CD8-positive, alpha-beta memory T cell (primary cell): ENCODE results near the gene ADIPOR2. TPM values are rescaled to one million over a fixed set of nuclear protein-coding genes. Genes with fewer than 3 reads are reported as not detected.

Experiments
- CTCF ChIA-PET: fragments of 350-600 bp; sonication (Branson Sonifier 250); formaldehyde crosslinking; loops from one replicate; lab custom pipeline; 2021; ENCODE audit warnings: antibody characterized with exemption; lab: Charles Lee
- POLR2A ChIA-PET: fragments of 350-600 bp; sonication (Branson Sonifier 250); formaldehyde crosslinking; loops from one replicate; lab custom pipeline; 2021; ENCODE audit warnings: antibody characterized with exemption; lab: Charles Lee
- DNase-seq, 5 donors: peaks; one replicate each; pipeline versions ENCODE4 v3.0.0 to v3.0.0-alpha.2; 2020 to 2022; ENCODE audit warnings: mixed read lengths in 1 of 5
- H3K27ac ChIP-seq: one replicate; pipeline ENCODE4 v1.7.0; 2013; ENCODE audit warnings: low read depth, mild to moderate bottlenecking, low read length, moderate library complexity
- H3K27me3 ChIP-seq: 2 replicates; pipeline ENCODE4 v1.7.0; 2013; ENCODE audit warnings: low read length, mild to moderate bottlenecking; ENCODE audit not compliant: insufficient read depth, poor library complexity, severe bottlenecking
- H3K36me3 ChIP-seq: 2 replicates; pipeline ENCODE4 v1.7.0; 2013; ENCODE audit warnings: mild to moderate bottlenecking, low read length, moderate library complexity; ENCODE audit not compliant: insufficient read depth
- H3K4me1 ChIP-seq: 2 replicates; pipeline ENCODE4 v1.7.0; 2013; ENCODE audit warnings: mild to moderate bottlenecking, low read length, moderate library complexity; ENCODE audit not compliant: insufficient read depth
- H3K4me3 ChIP-seq: 2 replicates; pipeline ENCODE4 v1.7.0; 2013; ENCODE audit warnings: mild to moderate bottlenecking, low read length
- H3K9me3 ChIP-seq: 2 replicates; pipeline ENCODE4 v1.7.0; 2013; ENCODE audit warnings: mild to moderate bottlenecking, low read length
- H3K27ac Mint-ChIP-seq, 8 donors: one replicate each; pipeline ENCODE4 v1.8.0; 2020 to 2021; ENCODE audit warnings: mixed read lengths in 8 of 8, mild to moderate bottlenecking in 6 of 8, inconsistent platforms in 3 of 8, moderate library complexity in 3 of 8
- H3K27me3 Mint-ChIP-seq, 2 donors: one replicate each; pipeline ENCODE4 v1.8.0; 2020 to 2021; ENCODE audit warnings: mixed read lengths in 2 of 2, mild to moderate bottlenecking in 1 of 2, moderate library complexity in 1 of 2
- H3K36me3 Mint-ChIP-seq, 3 donors: one replicate each; pipeline ENCODE4 v1.8.0; 2020 to 2021; ENCODE audit warnings: mixed read lengths in 3 of 3, inconsistent platforms in 1 of 3, mild to moderate bottlenecking in 1 of 3
- H3K4me1 Mint-ChIP-seq, 3 donors: one replicate each; pipeline ENCODE4 v1.8.0; 2020 to 2021; ENCODE audit warnings: mixed read lengths in 3 of 3, inconsistent platforms in 1 of 3, mild to moderate bottlenecking in 1 of 3
- H3K4me3 Mint-ChIP-seq, 7 donors: one replicate each; pipeline ENCODE4 v1.8.0; 2020 to 2021; ENCODE audit warnings: mixed read lengths in 7 of 7, mild to moderate bottlenecking in 6 of 7, moderate library complexity in 4 of 7, inconsistent platforms in 2 of 7
- H3K9me3 Mint-ChIP-seq, 5 donors: one replicate each; pipeline ENCODE4 v1.8.0; 2020 to 2022; ENCODE audit warnings: mixed read lengths in 5 of 5, mild to moderate bottlenecking in 3 of 5, moderate library complexity in 2 of 5, inconsistent platforms in 1 of 5
- polyA plus RNA-seq: library from polyadenylated mRNA; unstranded; fragments of 300-500 nt; fragmentation: Illumina TruSeq; gene quantifications from one replicate; pipeline ENCODE4 v1.2.3, GENCODE V29; 2021
- total RNA-seq, 2 experiments: library from RNA; stranded (reverse); gene quantifications; one replicate each; pipeline ENCODE4 v1.2.3, GENCODE V29; 2021

ADIPOR2 gene
- total and polyA plus RNA-seq, 3 experiments from 2014 or later = 2.4 to 63.9 (median 54.1) TPM

DNA sequence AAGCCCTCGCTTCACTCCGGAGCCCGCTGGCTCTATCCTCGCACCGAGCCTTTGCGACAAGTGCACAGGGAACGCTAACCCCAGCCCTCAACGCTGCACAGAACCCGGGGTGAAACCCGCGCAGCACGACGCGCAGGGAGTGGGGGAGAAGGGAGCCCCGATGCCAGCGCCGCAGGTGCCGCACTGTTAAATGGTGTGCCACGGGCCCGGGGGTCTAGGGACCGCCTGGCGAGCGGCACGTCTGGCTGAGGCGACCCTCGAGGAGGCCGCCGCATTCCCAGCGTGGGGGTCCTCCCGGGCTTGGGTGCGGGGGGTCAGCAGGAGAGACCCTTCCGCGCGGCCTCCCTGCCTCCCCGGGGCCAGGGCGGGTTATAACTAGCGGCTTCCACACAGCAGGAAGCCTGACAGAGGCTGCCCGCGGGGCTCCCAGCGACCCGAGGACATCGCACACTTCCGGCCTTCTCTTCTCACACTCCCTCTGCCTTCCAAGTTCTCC, 105.7 kb downstream of the ADIPOR2 start:
- H3K4me3 Mint-ChIP-seq = peak overlapping the region; percentile 90 to 94 (median 92)
- H3K4me1 Mint-ChIP-seq = peaks cover 11 to 16% (median 12%) of the 10 kb centered on the region in 3 donors
- CTCF ChIA-PET = interaction anchor here (1.1 to 12.9 kb wide), 3 partner anchors 142 to 144 kb away, joined by 5 to 161 read pairs (median 12); no protein-coding TSS in a partner anchor
- Histone ChIP-seq H3K36me3 (no peaks in the 10 kb centered on the region), H3K4me1 (peaks cover 11% of the 10 kb centered on the region), H3K9me3 (no peaks in the 10 kb centered on the region), H3K4me3 (peak overlapping the region; percentile 88), H3K27ac (peak overlapping the region; percentile 69), H3K27me3 (no peaks in the 10 kb centered on the region)
- peaks cover 0 to 2% (median 0%) of the 10 kb centered on the region in 3 donors for H3K36me3 Mint-ChIP-seq
- no peaks in the 10 kb centered on the region for H3K27me3 Mint-ChIP-seq
- DNase-seq = peak; percentile 29 to 68 (median 50)
- POLR2A ChIA-PET = interaction anchor here (3.9 kb wide), 1 partner anchor 143 kb away, joined by 20 read pairs; no protein-coding TSS in a partner anchor
- no peaks in the 10 kb centered on the region for H3K9me3 Mint-ChIP-seq
- peak overlapping the region; percentile 76 to 96 (median 88) for H3K27ac Mint-ChIP-seq

DNA sequence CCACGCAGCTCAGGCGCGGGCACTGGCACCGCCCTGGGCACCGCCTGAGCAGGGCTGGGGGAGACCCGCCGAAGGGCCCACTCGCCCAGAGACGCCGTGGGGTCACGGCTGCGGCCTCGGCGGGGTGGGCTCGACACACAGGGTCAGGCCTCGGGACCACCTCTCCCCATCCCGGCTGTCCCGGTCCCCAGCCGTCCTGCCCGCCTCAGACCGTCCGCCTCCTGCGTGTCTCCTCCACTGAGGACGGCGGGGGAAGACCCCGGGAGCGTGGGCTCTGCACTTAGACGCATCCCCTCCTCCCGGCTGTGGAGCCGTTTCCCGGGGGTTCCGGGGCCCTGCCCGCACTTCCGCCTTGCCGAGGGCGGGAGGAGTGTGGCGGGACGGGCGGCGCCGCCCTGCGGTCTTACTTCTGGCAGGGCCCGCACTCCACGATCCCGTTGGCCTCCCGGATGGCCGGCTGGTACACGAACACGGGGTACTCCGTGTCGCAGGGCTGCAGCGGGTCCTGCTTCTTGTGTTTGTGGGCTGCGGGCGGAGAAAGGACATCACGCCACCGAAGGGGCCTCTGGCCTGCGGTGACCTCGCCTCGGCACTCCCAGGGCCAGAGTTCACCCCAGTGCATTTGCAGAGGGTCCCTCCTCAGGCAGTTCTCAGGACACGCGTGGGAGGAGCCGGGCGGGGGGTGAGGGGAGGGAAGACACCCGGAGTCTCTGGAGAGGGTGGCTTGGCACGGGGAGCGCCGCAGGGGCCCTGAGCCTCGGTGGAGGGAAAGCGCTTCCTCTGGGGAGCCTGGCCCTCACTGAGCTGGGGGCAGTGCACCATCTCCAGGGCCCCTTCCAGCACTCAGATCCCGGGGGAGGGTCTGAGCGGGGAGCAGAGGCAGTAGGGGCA, 106.4 kb downstream of the ADIPOR2 start:
- H3K36me3 ChIP-seq = no peaks in the 10 kb centered on the region
- H3K4me3 Mint-ChIP-seq = peak overlapping the region; percentile 68 to 94 (median 91)
- DNase-seq = peak; percentile 45 to 76 (median 52)
- H3K27ac ChIP-seq = peak overlapping the region; percentile 69
- peak overlapping the region; percentile 88 for H3K4me3 ChIP-seq
- no peaks in the 10 kb centered on the region for H3K9me3 ChIP-seq
- no peaks in the 10 kb centered on the region for H3K27me3 ChIP-seq
- ChIA-PET POLR2A (interaction anchor here (3.9 kb wide), 1 partner anchor 143 kb away, joined by 20 read pairs; no protein-coding TSS in a partner anchor), CTCF (interaction anchor here (2.8 to 12.9 kb wide), 2 partner anchors 142 to 145 kb away, joined by 12 to 161 read pairs; no protein-coding TSS in a partner anchor)
- H3K4me1 ChIP-seq = peaks cover 5% of the 10 kb centered on the region
- H3K9me3 Mint-ChIP-seq = no peaks in the 10 kb centered on the region
- no peaks in the 10 kb centered on the region for H3K27me3 Mint-ChIP-seq
- peak overlapping the region; percentile 46 to 96 (median 74) for H3K27ac Mint-ChIP-seq
- H3K4me1 Mint-ChIP-seq = peaks cover 5 to 10% (median 7%) of the 10 kb centered on the region in 3 donors
- H3K36me3 Mint-ChIP-seq = peaks cover 0 to 2% (median 0%) of the 10 kb centered on the region in 3 donors

DNA sequence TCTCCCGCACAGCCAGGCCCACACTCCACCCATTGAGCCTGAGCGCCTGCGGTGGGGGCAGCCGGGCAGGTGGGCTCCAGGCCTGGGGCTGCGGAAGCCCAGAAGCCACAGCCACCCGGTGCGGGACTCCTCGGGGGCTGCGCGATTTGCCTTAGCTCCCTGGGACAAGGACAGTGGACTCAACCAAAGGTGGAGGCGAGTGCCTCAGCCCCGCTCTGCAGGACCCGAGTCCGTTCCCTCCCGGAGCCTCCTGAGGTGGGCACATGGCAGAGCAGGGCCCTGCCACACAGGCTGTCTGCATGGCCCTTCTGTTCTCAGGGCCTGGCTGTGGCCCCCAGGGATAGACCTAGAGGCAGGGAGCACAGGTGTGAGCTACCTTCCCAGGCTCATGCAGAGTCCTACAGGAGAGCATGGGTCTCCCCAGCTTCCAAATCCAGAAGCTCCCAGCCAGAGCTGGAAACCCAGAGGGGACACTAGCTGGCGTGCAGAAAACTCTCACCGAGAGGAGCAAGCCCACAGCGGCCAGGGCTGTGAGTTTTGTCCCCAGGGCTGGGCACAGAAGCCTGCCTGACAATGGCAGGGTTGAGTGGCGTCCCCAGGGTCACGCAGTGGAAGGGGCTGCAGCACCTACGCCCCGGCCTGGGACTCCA, 107.2 kb downstream of the ADIPOR2 start:
- Histone ChIP-seq H3K4me3 (no peak overlapping the region), H3K36me3 (no peaks in the 10 kb centered on the region), H3K4me1 (peaks cover 5% of the 10 kb centered on the region), H3K27ac (no peak overlapping the region), H3K27me3 (no peaks in the 10 kb centered on the region), H3K9me3 (no peaks in the 10 kb centered on the region)
- Mint-ChIP-seq H3K27me3 (no peaks in the 10 kb centered on the region), H3K9me3 (no peaks in the 10 kb centered on the region), H3K36me3 (peaks cover 0 to 2% (median 0%) of the 10 kb centered on the region in 3 donors), H3K4me1 (peaks cover 5 to 10% (median 7%) of the 10 kb centered on the region in 3 donors), H3K4me3 (peak overlapping the region in 4 of 7 donors; percentile 28 to 94 (median 30)), H3K27ac (peak overlapping the region in 6 of 8 donors; percentile 39 to 94 (median 67))
- ChIA-PET CTCF (interaction anchor here (1.2 to 12.9 kb wide), 2 partner anchors 141 to 145 kb away, joined by 3 to 161 read pairs; no protein-coding TSS in a partner anchor), POLR2A (no interaction called here)
- DNase-seq = peak in 1 of 5 donors; percentile 47

GRCh38 chr12:1798641-1799020, 107.8 kb downstream of the ADIPOR2 start:
- H3K4me3 ChIP-seq = no peak overlapping the region
- H3K27ac Mint-ChIP-seq = peak overlapping the region in 5 of 8 donors; percentile 53 to 94 (median 78)
- H3K36me3 Mint-ChIP-seq = peaks cover 0 to 2% (median 0%) of the 10 kb centered on the region in 3 donors
- H3K9me3 ChIP-seq = no peaks in the 10 kb centered on the region
- H3K27ac ChIP-seq = no peak overlapping the region
- no peaks in the 10 kb centered on the region for H3K27me3 ChIP-seq
- ChIA-PET CTCF (interaction anchor here (1.2 to 12.9 kb wide), 2 partner anchors 141 to 146 kb away, joined by 3 to 161 read pairs; no protein-coding TSS in a partner anchor), POLR2A (no interaction called here)
- peak overlapping the region in 2 of 7 donors; percentile 18 to 81 for H3K4me3 Mint-ChIP-seq
- DNase-seq = peak in 1 of 5 donors; percentile 49
- peaks cover 5% of the 10 kb centered on the region for H3K4me1 ChIP-seq
- H3K9me3 Mint-ChIP-seq = no peaks in the 10 kb centered on the region
- peaks cover 5 to 10% (median 7%) of the 10 kb centered on the region in 3 donors for H3K4me1 Mint-ChIP-seq
- no peaks in the 10 kb centered on the region for H3K27me3 Mint-ChIP-seq
- H3K36me3 ChIP-seq = no peaks in the 10 kb centered on the region

GRCh38 chr12:1799051-1799881, 108.4 kb downstream of the ADIPOR2 start:
- no peaks in the 10 kb centered on the region for H3K27me3 Mint-ChIP-seq
- peak overlapping the region in 3 of 7 donors; percentile 3 to 81 (median 45) for H3K4me3 Mint-ChIP-seq
- ChIA-PET POLR2A (no interaction called here), CTCF (interaction anchor here (1.2 to 12.9 kb wide), 2 partner anchors 140 to 146 kb away, joined by 3 to 161 read pairs; no protein-coding TSS in a partner anchor)
- no peaks in the 10 kb centered on the region for H3K27me3 ChIP-seq
- peak in 1 of 5 donors; percentile 39 for DNase-seq
- H3K4me3 ChIP-seq = no peak overlapping the region
- H3K9me3 ChIP-seq = no peaks in the 10 kb centered on the region
- H3K36me3 Mint-ChIP-seq = peaks cover 0 to 2% (median 0%) of the 10 kb centered on the region in 3 donors
- peaks cover 5% of the 10 kb centered on the region for H3K4me1 ChIP-seq
- peaks cover 7 to 11% (median 7%) of the 10 kb centered on the region in 3 donors for H3K4me1 Mint-ChIP-seq
- peak overlapping the region in 3 of 8 donors; percentile 17 to 86 (median 78) for H3K27ac Mint-ChIP-seq
- H3K9me3 Mint-ChIP-seq = no peaks in the 10 kb centered on the region
- H3K27ac ChIP-seq = no peak overlapping the region
- no peaks in the 10 kb centered on the region for H3K36me3 ChIP-seq

- ChIA-PET POLR2A (no interaction called here), CTCF (interaction anchor here (12.9 kb wide), 1 partner anchor 140 kb away, joined by 161 read pairs; no protein-coding TSS in a partner anchor)
- no peaks in the 10 kb centered on the region for H3K9me3 Mint-ChIP-seq
- H3K4me1 Mint-ChIP-seq = peaks cover 11 to 15% (median 13%) of the 10 kb centered on the region in 3 donors
- H3K27me3 Mint-ChIP-seq = no peaks in the 10 kb centered on the region
- H3K27ac Mint-ChIP-seq = peak overlapping the region in 1 of 8 donors; percentile 6
- H3K4me3 Mint-ChIP-seq = peak overlapping the region in 2 of 7 donors; percentile 3 to 45
- Histone ChIP-seq H3K27me3 (no peaks in the 10 kb centered on the region), H3K4me3 (no peak overlapping the region), H3K27ac (no peak overlapping the region), H3K9me3 (no peaks in the 10 kb centered on the region), H3K36me3 (no peaks in the 10 kb centered on the region), H3K4me1 (peaks cover 9% of the 10 kb centered on the region)
- peak in 1 of 5 donors; percentile 44 for DNase-seq
- H3K36me3 Mint-ChIP-seq = peaks cover 0 to 2% (median 0%) of the 10 kb centered on the region in 3 donors
These were observed 109.1 kb downstream of the ADIPOR2 start for GRCh38 chr12:1799882-1800400.
